Measurements from ENCODE around the gene USP48. TPM values are rescaled to one million over a fixed set of nuclear protein-coding genes. Genes with fewer than 3 reads are reported as not detected.

USP48 gene
- total and polyA plus RNA-seq, 2 of the 13 experiments (the other 11 are each of a cell fraction or from before 2014, with no cell fraction given): 30.4 to 30.7 TPM

- TF ChIP-seq ZNF235 (CRISPR knock-in tag; IDR thresholded peaks at IDR 0.05; ENCODE audit: borderline replicate concordance) (no peak), CHD4 (IDR thresholded peaks at IDR 0.05; ENCODE audit: borderline replicate concordance, low read length) (no peak), RBM39 (IDR thresholded peaks at IDR 0.05; ENCODE audit: low read depth, low read length, poor library complexity, severe bottlenecking) (no peak)
These were observed 39.4 kb upstream of the USP48 start (continued) for GRCh38 chr1:21822349-21822748.

GRCh38 chr1:21821385-21822019, 38.6 kb upstream of the USP48 start:
- H3K9ac ChIP-seq (ENCODE audit: insufficient read depth, low read depth, low read length): no peak overlapping the region
- H3K27me3 ChIP-seq (ENCODE audit: control insufficient read depth in 1 of 2, insufficient read depth in 2 of 2, low read length in 2 of 2): no peaks in the 10 kb centered on the region; a peak in 1 of 5 replicates
- H3K36me3 ChIP-seq (replicated peaks in 1 of 2; ENCODE audit: control insufficient read depth in 1 of 2, insufficient read depth in 2 of 2, low read length in 2 of 2): peaks cover 2 to 8% of the 10 kb centered on the region in 2 experiments; a peak in 1 of 5 replicates
- H3K4me3 ChIP-seq (replicated peaks in 1 of 3; ENCODE audit: insufficient read depth in 1 of 3, low read depth in 2 of 3, low read length in 3 of 3): no peak overlapping the region
- no peaks in the 10 kb centered on the region for H3K79me2 ChIP-seq (ENCODE audit: insufficient read depth, low read length)
- peak; percentile 68 for TF ChIP-seq ZNF770 (CRISPR knock-in tag; IDR thresholded peaks at IDR 0.05)
- TF ChIP-seq RFXANK (CRISPR knock-in tag; IDR thresholded peaks at IDR 0.05): no peak
- FAIRE-seq (no peak), DNase-seq (ENCODE audit: low spot score) (no peak), ATAC-seq (no peak)
- no peak overlapping the region for H2AFZ ChIP-seq (ENCODE audit: low read length)
- 85% methylated on average over 7 of the region's 11 CpGs for WGBS (ENCODE audit: low lambda C conversion rate)
- intact Hi-C loops (cut with micrococcal nuclease; ENCODE audit: unreplicated experiment): no loop called here
- no peaks in the 10 kb centered on the region for H3K9me3 ChIP-seq (ENCODE audit: low read length)
- in situ Hi-C loops (cut with HindIII; ENCODE audit: extremely low pct_ligation_motif_present, low pct_unique_long_range_greater_than_20kb): no loop called here
- no peaks in the 10 kb centered on the region for H4K20me1 ChIP-seq (ENCODE audit: insufficient read depth, low read length)
- no peak overlapping the region for H3K27ac ChIP-seq (ENCODE audit: extremely low read length, insufficient read depth, low read length)
- H3K4me1 ChIP-seq (ENCODE audit: insufficient read depth, low read length): peaks cover 15% of the 10 kb centered on the region; the same call in 1 of the 2 replicates
- CTCF ChIA-PET (ENCODE audit: low intra/inter-chr PET ratio, low total read pairs): no interaction called here
- BruUV-seq (replicated peaks): no TSS peak
- H3K4me2 ChIP-seq (ENCODE audit: low read depth, low read length): no peak overlapping the region
- POLR2A ChIA-PET: no interaction called here
